ENCODE data around the gene KRTAP4-1.

- TF ChIP-seq SIN3A (IDR thresholded peaks at IDR 0.05; ENCODE audit: borderline replicate concordance, insufficient read depth, low read length) = no peak
- no peak for TF ChIP-seq POLR2AphosphoS5 (IDR thresholded peaks at IDR 0.05; ENCODE audit: low read depth, low read length)
- TF ChIP-seq REST (IDR thresholded peaks at IDR 0.05; ENCODE audit: insufficient read depth in 1 of 2, low read depth in 2 of 2, low read length in 2 of 2) = no peak
Measured at GRCh38 chr17:41163828-41164227, 20.9 kb downstream of the KRTAP4-1 start.

Measured in PFSK-1 (cell line).